A549 (cell line): Measurements from ENCODE around the gene TMEM123. TPM values are rescaled to one million over a fixed set of nuclear protein-coding genes. Genes with fewer than 3 reads are reported as not detected.

Experiments
- ATAC-seq, 2 experiments: fragments of 200-7000 bp in 1 of 2; fragments of >200 bp in 1 of 2; cut with Nextera tagmentation in 1 of 2; cut with Tn5 transposase in 1 of 2; 3 replicates each; pipeline versions ENCODE4 v1.8.0 to v1.9.1; 2018 to 2020; ENCODE audit warnings: mild to moderate bottlenecking in 1 of 2, moderate library complexity in 1 of 2
- CTCF ChIA-PET: fragments of 300-600 bp; sonication (Branson Sonifier 250); formaldehyde crosslinking; extraction: SDS; loops from one replicate; lab custom pipeline; 2021; ENCODE audit warnings: antibody characterized with exemption, inconsistent platforms; lab: Yijun Ruan, JAX
- POLR2A ChIA-PET: fragments of 350-600 bp; formaldehyde crosslinking; extraction: SDS; loops from one replicate; lab custom pipeline; 2021; ENCODE audit warnings: antibody characterized with exemption, inconsistent platforms; lab: Yijun Ruan, JAX
- DNase-seq, 2 experiments: peaks; one replicate each; pipeline versions ENCODE4 v3.0.0 to v3.0.0-alpha.2; 2011 to 2016; ENCODE audit warnings: low read depth in 1 of 2, low spot score in 1 of 2
- FAIRE-seq: peaks from 2 replicates; lab custom pipeline; 2011; peaks lifted over from hg19 to GRCh38; lab: Jason Lieb, UNC
- H3K27ac ChIP-seq, 2 experiments: fragments of >200 bp; sonication (Bioruptor Twin); formaldehyde crosslinking; 3 replicates each; pipeline ENCODE4 v1.5.1; 2016 to 2017
- H3K4me1 ChIP-seq: fragments of >200 bp; sonication (Bioruptor Twin); formaldehyde crosslinking; 3 replicates; pipeline ENCODE4 v1.6.1; 2016
- H3K4me2 ChIP-seq: fragments of >200 bp; sonication (Bioruptor Twin); formaldehyde crosslinking; 3 replicates; pipeline ENCODE4 v1.6.1; 2016
- H3K4me3 ChIP-seq: fragments of >200 bp; sonication (Bioruptor Twin); formaldehyde crosslinking; 3 replicates; pipeline ENCODE4 v1.5.1; 2016
- H3K9me3 ChIP-seq: fragments of >200 bp; sonication (Bioruptor Twin); formaldehyde crosslinking; 3 replicates; pipeline ENCODE4 v1.6.1; 2016
- CHD4 ChIP-seq: fragments of 200-600 bp; sonication (generic); IDR thresholded peaks from 2 replicates; pipeline ENCODE4 v1.6.1; 2016; ENCODE audit warnings: antibody characterized with exemption, mild to moderate bottlenecking, borderline replicate concordance
- CTCF ChIP-seq: fragments of >200 bp; sonication (Bioruptor Twin); formaldehyde crosslinking; IDR thresholded peaks from 3 replicates; pipeline ENCODE4 v1.5.1; 2016
- EP300 ChIP-seq, 2 experiments: fragments of >200 bp; sonication (Bioruptor Twin); formaldehyde crosslinking; IDR thresholded peaks; 2 replicates in 1 of 2; 3 replicates in 1 of 2; pipeline ENCODE4 v1.6.1; 2016 to 2017
- ESRRA ChIP-seq: fragments of 150-350 bp; IDR thresholded peaks from 2 replicates; pipeline ENCODE4 v1.6.1; 2014; ENCODE audit warnings: mild to moderate bottlenecking, low read length, borderline replicate concordance
- FOXS1 ChIP-seq: fragments of 250-450 bp; sonication (Bioruptor Pico); IDR thresholded peaks from 2 replicates; pipeline ENCODE4 v1.5.0; 2020; ENCODE audit warnings: mild to moderate bottlenecking, moderate library complexity
- GATA3 ChIP-seq: IDR thresholded peaks from 2 replicates; pipeline ENCODE4 v1.6.1; 2012; ENCODE audit warnings: borderline replicate concordance
- HDAC2 ChIP-seq: fragments of 200-600 bp; sonication (generic); IDR thresholded peaks from 2 replicates; pipeline ENCODE4 v1.6.1; 2016
- HEYL ChIP-seq: fragments of 250-450 bp; sonication (Bioruptor Pico); IDR thresholded peaks from 2 replicates; pipeline ENCODE4 v1.8.0; 2021; ENCODE audit warnings: mild to moderate bottlenecking, moderate library complexity
- JUN ChIP-seq, 2 experiments: fragments of >200 bp; sonication (Bioruptor Twin); formaldehyde crosslinking; IDR thresholded peaks; 2 replicates in 1 of 2; 3 replicates in 1 of 2; pipeline ENCODE4 v1.6.1; 2016 to 2017
- JUNB ChIP-seq: fragments of >200 bp; sonication (Bioruptor Twin); formaldehyde crosslinking; IDR thresholded peaks from 2 replicates; pipeline ENCODE4 v1.6.1; 2016
- MAFK ChIP-seq: fragments of 450-650 bp; IDR thresholded peaks from 2 replicates; pipeline ENCODE4 v1.6.1; 2014; ENCODE audit not compliant: partially characterized antibody
- RARB ChIP-seq: fragments of 250-450 bp; sonication (Bioruptor Pico); IDR thresholded peaks from 2 replicates; pipeline ENCODE4 v1.8.0; 2021; ENCODE audit warnings: mild to moderate bottlenecking, moderate library complexity
- TP53 ChIP-seq: fragments of 250-450 bp; sonication (Bioruptor Pico); IDR thresholded peaks from 2 replicates; pipeline ENCODE4 v1.5.0; 2021; ENCODE audit warnings: mild to moderate bottlenecking, moderate library complexity
- USF2 ChIP-seq: fragments of 450-650 bp; IDR thresholded peaks from 2 replicates; pipeline ENCODE4 v1.6.1; 2014; ENCODE audit warnings: antibody characterized with exemption
- ZC3H11A ChIP-seq: fragments of 450-650 bp; IDR thresholded peaks from 2 replicates; pipeline ENCODE4 v1.6.1; 2014; ENCODE audit warnings: antibody characterized with exemption, mild to moderate bottlenecking
- ZFP36 ChIP-seq: fragments of 450-650 bp; IDR thresholded peaks from 2 replicates; pipeline ENCODE4 v1.6.1; 2014; ENCODE audit warnings: borderline replicate concordance; ENCODE audit not compliant: partially characterized antibody
- ZSCAN20 ChIP-seq: fragments of 250-450 bp; sonication (Bioruptor Pico); IDR thresholded peaks from 2 replicates; pipeline ENCODE4 v1.8.0; 2022; ENCODE audit warnings: mild to moderate bottlenecking, moderate library complexity
- WGBS: methylation state at CpG from one replicate; pipeline ENCODE4 v1.1.6; 2017; ENCODE audit errors: missing lambda C conversion rate; 5-methylcytosine and 5-hydroxymethylcytosine counted together
- polyA plus RNA-seq, 4 experiments: library from polyadenylated mRNA; depleted of rRNA in 3 of 4; stranded (reverse); fragments of >200 nt; fragmentation: RNase III in 1 of 4; extraction: RNeasy Plus Mini Kit Qiagen cat#74134 plus additional on column Dnase treatment in 1 of 4; gene quantifications; 2 replicates in 3 of 4; 3 replicates in 1 of 4; pipeline ENCODE4 v1.2.3, GENCODE V29; 2011 to 2017
- TF ChIP-seq, protein P1 (sequence below): fragments of >200 bp; sonication (Bioruptor Twin); formaldehyde crosslinking; IDR thresholded peaks from 3 replicates; pipeline ENCODE4 v1.6.1; 2016
- TF ChIP-seq, protein P2 (sequence below): IDR thresholded peaks from 2 replicates; pipeline ENCODE4 v1.6.1; 2012
- TF ChIP-seq, protein P3 (sequence below): fragments of 250-450 bp; sonication (Bioruptor Pico); IDR thresholded peaks from 2 replicates; pipeline ENCODE4 v1.5.0; 2020; ENCODE audit warnings: low read depth, mild to moderate bottlenecking, moderate library complexity
- TF ChIP-seq, protein P4 (sequence below): IDR thresholded peaks from 2 replicates; pipeline ENCODE4 v1.6.1; 2012

Gene TMEM123
- polyA plus RNA-seq, 2 of the 4 experiments (the other 2 are of a cell fraction): 199 to 458 TPM

- peaks cover 29% of the 10 kb centered on the region for H3K4me1 ChIP-seq
- no peak for DNase-seq
- no peak for FAIRE-seq
- TF ChIP-seq CTCF (no peak), MAFK (no peak), EP300 (IDR thresholded peaks at IDR 0.05) (no peak), JUNB (no peak), ZFP36 (no peak), USF2 (no peak), GATA3 (no peak)
- TF ChIP-seq, protein P1, sequence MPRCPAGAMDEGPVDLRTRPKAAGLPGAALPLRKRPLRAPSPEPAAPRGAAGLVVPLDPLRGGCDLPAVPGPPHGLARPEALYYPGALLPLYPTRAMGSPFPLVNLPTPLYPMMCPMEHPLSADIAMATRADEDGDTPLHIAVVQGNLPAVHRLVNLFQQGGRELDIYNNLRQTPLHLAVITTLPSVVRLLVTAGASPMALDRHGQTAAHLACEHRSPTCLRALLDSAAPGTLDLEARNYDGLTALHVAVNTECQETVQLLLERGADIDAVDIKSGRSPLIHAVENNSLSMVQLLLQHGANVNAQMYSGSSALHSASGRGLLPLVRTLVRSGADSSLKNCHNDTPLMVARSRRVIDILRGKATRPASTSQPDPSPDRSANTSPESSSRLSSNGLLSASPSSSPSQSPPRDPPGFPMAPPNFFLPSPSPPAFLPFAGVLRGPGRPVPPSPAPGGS: no peak
- TF ChIP-seq, protein P2, sequence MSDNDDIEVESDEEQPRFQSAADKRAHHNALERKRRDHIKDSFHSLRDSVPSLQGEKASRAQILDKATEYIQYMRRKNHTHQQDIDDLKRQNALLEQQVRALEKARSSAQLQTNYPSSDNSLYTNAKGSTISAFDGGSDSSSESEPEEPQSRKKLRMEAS: no peak
- TF ChIP-seq, all 56 proteins: peak for 0
- POLR2A ChIA-PET: no interaction called here
- WGBS: 61% methylated on average over 3 of the region's 3 CpGs
- Histone ChIP-seq H3K9me3 (no peaks in the 10 kb centered on the region), H3K27ac (no peak overlapping the region), H3K4me2 (no peak overlapping the region), H3K4me3 (no peak overlapping the region)
- CTCF ChIA-PET: interaction anchor here (1.1 kb wide), 1 partner anchor 23 kb away, joined by 3 read pairs; no protein-coding TSS in a partner anchor
- ATAC-seq: no peak
Observed at GRCh38 chr11:102464859-102465500, 12.4 kb upstream of the TMEM123 start.

DNA sequence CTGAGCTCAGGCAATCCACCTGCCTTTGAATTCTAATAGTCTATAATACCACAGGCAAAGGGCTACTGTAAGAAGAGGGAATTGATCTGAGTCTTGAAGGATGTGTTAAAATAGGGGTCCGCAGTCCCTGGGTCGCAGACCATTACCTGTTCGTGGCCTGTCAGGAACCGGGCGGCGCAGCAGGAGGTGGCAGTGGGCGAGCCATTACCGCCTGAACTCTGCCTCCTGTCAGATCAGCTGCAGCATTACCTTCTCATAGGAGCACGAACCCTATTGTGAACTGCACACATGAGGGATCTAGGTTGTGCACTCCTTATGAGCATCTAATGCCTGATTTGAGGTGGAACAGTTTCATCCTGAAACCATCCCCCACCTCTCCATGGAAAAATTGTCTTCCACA is 11.5 kb upstream of the TMEM123 start:
- H3K4me1 ChIP-seq: peaks cover 24% of the 10 kb centered on the region
- H3K4me3 ChIP-seq: no peak overlapping the region
- ChIA-PET POLR2A (no interaction called here), CTCF (no interaction called here)
- WGBS: 91% methylated on average over 7 of the region's 9 CpGs
- H3K4me2 ChIP-seq: no peak overlapping the region
- no peaks in the 10 kb centered on the region for H3K9me3 ChIP-seq
- DNase-seq (no peak), ATAC-seq (no peak), FAIRE-seq (no peak)
- H3K27ac ChIP-seq: no peak overlapping the region
- TF ChIP-seq JUN (IDR thresholded peaks at IDR 0.05) (no peak), HEYL (no peak), HDAC2 (no peak), ESRRA (no peak), ZSCAN20 (no peak), FOXS1 (CRISPR knock-in tag) (no peak)
- TF ChIP-seq, protein P3, sequence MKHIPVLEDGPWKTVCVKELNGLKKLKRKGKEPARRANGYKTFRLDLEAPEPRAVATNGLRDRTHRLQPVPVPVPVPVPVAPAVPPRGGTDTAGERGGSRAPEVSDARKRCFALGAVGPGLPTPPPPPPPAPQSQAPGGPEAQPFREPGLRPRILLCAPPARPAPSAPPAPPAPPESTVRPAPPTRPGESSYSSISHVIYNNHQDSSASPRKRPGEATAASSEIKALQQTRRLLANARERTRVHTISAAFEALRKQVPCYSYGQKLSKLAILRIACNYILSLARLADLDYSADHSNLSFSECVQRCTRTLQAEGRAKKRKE (CRISPR knock-in tag): no peak

DNA sequence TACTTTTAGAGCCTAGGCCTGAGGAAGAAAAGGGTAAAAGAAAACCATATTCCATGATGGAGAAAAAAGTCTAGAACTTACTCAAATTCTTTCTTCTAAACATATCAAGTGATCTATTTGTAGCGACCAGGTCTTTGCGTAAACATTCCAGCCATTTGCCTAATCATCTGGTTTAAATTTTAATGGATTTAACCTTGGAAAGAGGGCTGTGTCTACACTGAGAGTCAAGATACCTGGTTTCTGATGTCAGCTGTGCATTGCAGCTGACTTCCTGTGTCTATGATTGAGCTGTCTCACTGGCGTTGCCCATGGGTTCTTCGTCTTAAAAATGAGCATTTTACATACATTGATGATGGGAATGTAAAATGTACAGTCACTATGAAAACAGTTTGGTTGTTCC is 10.0 kb upstream of the TMEM123 start:
- no peak overlapping the region for H3K27ac ChIP-seq
- WGBS: 67% methylated on average over 4 of the region's 4 CpGs
- POLR2A ChIA-PET: no interaction called here
- TF ChIP-seq CHD4: no peak
- TF ChIP-seq, protein P1: no peak
- TF ChIP-seq, protein P2: no peak
- TF ChIP-seq, protein P4, sequence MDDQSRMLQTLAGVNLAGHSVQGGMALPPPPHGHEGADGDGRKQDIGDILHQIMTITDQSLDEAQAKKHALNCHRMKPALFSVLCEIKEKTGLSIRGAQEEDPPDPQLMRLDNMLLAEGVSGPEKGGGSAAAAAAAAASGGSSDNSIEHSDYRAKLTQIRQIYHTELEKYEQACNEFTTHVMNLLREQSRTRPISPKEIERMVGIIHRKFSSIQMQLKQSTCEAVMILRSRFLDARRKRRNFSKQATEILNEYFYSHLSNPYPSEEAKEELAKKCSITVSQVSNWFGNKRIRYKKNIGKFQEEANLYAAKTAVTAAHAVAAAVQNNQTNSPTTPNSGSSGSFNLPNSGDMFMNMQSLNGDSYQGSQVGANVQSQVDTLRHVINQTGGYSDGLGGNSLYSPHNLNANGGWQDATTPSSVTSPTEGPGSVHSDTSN: no peak
- TF ChIP-seq ZC3H11A: no peak
- TF ChIP-seq RARB (CRISPR knock-in tag): no peak
- no peak for TF ChIP-seq TP53
- H3K4me3 ChIP-seq: no peak overlapping the region
- DNase-seq: no peak
- no peaks in the 10 kb centered on the region for H3K9me3 ChIP-seq
- 0 out of 3 replicates have a peak overlapping the region, but pooled peaks have one; percentile 30 for H3K4me2 ChIP-seq
- ATAC-seq: no peak
- peaks cover 32% of the 10 kb centered on the region; the same call in 2 of the 3 replicates for H3K4me1 ChIP-seq
- no peak for FAIRE-seq
- CTCF ChIA-PET: no interaction called here
